H1 (cell line): ENCODE data around the gene GASK1B. TPM values are rescaled to one million over a fixed set of nuclear protein-coding genes. Genes with fewer than 3 reads are reported as not detected.

Experiments used
- CTCF ChIA-PET: fragments of 300-600 bp; sonication (Branson Sonifier 250); formaldehyde crosslinking; loops from one replicate; lab custom pipeline; 2021; ENCODE audit not compliant: partially characterized antibody; lab: Charles Lee
- POLR2A ChIA-PET: fragments of 300-600 bp; sonication (Branson Sonifier 250); formaldehyde crosslinking; loops from one replicate; lab custom pipeline; 2021; ENCODE audit warnings: inconsistent platforms; ENCODE audit not compliant: partially characterized antibody; lab: Charles Lee
- DNase-seq, 2 experiments: peaks; one replicate each; pipeline versions ENCODE4 v3.0.0 to v3.0.0-alpha.2; 2010 to 2022; ENCODE audit warnings: low spot score in 2 of 2, low read depth in 1 of 2, mixed read lengths in 1 of 2
- FAIRE-seq: peaks from 2 replicates; lab custom pipeline; 2011; peaks lifted over from hg19 to GRCh38; lab: Jason Lieb, UNC
- H2AFZ ChIP-seq: 2 replicates; pipeline ENCODE4 v1.8.1; 2012; ENCODE audit warnings: low read length, inconsistent platforms
- H2AK5ac ChIP-seq: 2 replicates; pipeline ENCODE4 v1.6.1; 2013; ENCODE audit warnings: low read depth, low read length
- H2BK120ac ChIP-seq: replicated peaks from 2 replicates; pipeline ENCODE3; 2013; ENCODE audit warnings: low read depth, low read length, inconsistent platforms
- H2BK12ac ChIP-seq: 2 replicates; pipeline ENCODE4 v1.6.1; 2013; ENCODE audit warnings: low read depth, low read length
- H2BK15ac ChIP-seq: 2 replicates; pipeline ENCODE4 v1.6.1; 2013; ENCODE audit warnings: low read length
- H2BK20ac ChIP-seq: 2 replicates; pipeline ENCODE4 v1.6.1; 2013; ENCODE audit warnings: low read length
- H2BK5ac ChIP-seq: 2 replicates; pipeline ENCODE4 v1.6.1; 2013; ENCODE audit warnings: low read depth, low read length
- H3K14ac ChIP-seq: 2 replicates; pipeline ENCODE4 v1.6.1; 2013; ENCODE audit warnings: inconsistent platforms; ENCODE audit not compliant: insufficient read length
- H3K18ac ChIP-seq: 2 replicates; pipeline ENCODE4 v1.6.1; 2013; ENCODE audit warnings: low read length; ENCODE audit errors: extremely low read depth
- H3K23ac ChIP-seq: 2 replicates; pipeline ENCODE4 v1.6.1; 2013; ENCODE audit warnings: inconsistent platforms; ENCODE audit not compliant: insufficient read length
- H3K23me2 ChIP-seq: 2 replicates; pipeline ENCODE4 v1.6.1; 2013; ENCODE audit warnings: low read depth, low read length
- H3K27ac ChIP-seq: 2 replicates; pipeline ENCODE4 v1.6.1; 2011; ENCODE audit warnings: low read depth, low read length, inconsistent platforms
- H3K27me3 ChIP-seq, 4 experiments: replicated peaks in 1 of 4; 1 replicate in 1 of 4; 2 replicates in 3 of 4; pipeline versions ENCODE4 v1.6.1 to v1.8.1; 2011 to 2013; ENCODE audit warnings: low read length in 3 of 4, mild to moderate bottlenecking in 3 of 4, inconsistent platforms in 2 of 4, mixed read lengths in 2 of 4, moderate library complexity in 1 of 4; ENCODE audit not compliant: control insufficient read depth in 3 of 4, insufficient read depth in 3 of 4; ENCODE audit errors: extremely low read depth in 1 of 4
- H3K36me3 ChIP-seq, 4 experiments: 2 replicates each; pipeline versions ENCODE4 v1.6.1 to v1.8.1; 2011 to 2013; ENCODE audit warnings: mild to moderate bottlenecking in 4 of 4, low read length in 3 of 4, moderate library complexity in 2 of 4, control low read depth in 1 of 4, inconsistent platforms in 1 of 4; ENCODE audit not compliant: insufficient read depth in 4 of 4, control insufficient read depth in 2 of 4
- H3K4ac ChIP-seq: replicated peaks from 2 replicates; pipeline ENCODE3; 2013; ENCODE audit warnings: low read length, low read depth, mixed read lengths, inconsistent platforms; ENCODE audit not compliant: insufficient read length
- H3K4me1 ChIP-seq, 4 experiments: replicated peaks in 1 of 4; 1 replicate in 1 of 4; 2 replicates in 3 of 4; pipeline versions ENCODE4 v1.6.1 to v1.8.1; 2011 to 2013; ENCODE audit warnings: low read length in 3 of 4, inconsistent platforms in 2 of 4, mixed read lengths in 1 of 4; ENCODE audit not compliant: insufficient read depth in 4 of 4, control insufficient read depth in 3 of 4
- H3K4me2 ChIP-seq, 2 experiments: 2 replicates each; pipeline versions ENCODE4 v1.6.1 to v1.8.1; 2011 to 2013; ENCODE audit warnings: low read depth in 2 of 2, low read length in 2 of 2, control low read depth in 1 of 2, inconsistent platforms in 1 of 2, mild to moderate bottlenecking in 1 of 2; ENCODE audit not compliant: insufficient read depth in 1 of 2
- H3K4me3 ChIP-seq, 4 experiments: fragments of 200-600, 300-600 bp in 1 of 4; sonication (generic), shearing (Covaris generic), sonication (Bioruptor Twin) in 1 of 4; 2 replicates each; pipeline versions ENCODE4 v1.5.1 to v1.8.1; 2011 to 2016; ENCODE audit warnings: low read length in 4 of 4, low read depth in 3 of 4, control low read depth in 2 of 4, inconsistent platforms in 2 of 4, mild to moderate bottlenecking in 2 of 4, mixed read lengths in 1 of 4, moderate library complexity in 1 of 4; ENCODE audit not compliant: insufficient read depth in 2 of 4; ENCODE audit errors: extremely low read depth in 1 of 4
- H3K56ac ChIP-seq: replicated peaks from 2 replicates; pipeline ENCODE3; 2013; ENCODE audit warnings: low read depth, mild to moderate bottlenecking, mixed read lengths, low read length, inconsistent platforms; ENCODE audit not compliant: insufficient read length
- H3K79me1 ChIP-seq: 2 replicates; pipeline ENCODE4 v1.6.1; 2013; ENCODE audit warnings: low read depth, low read length, control low read depth
- H3K79me2 ChIP-seq, 2 experiments: 2 replicates each; pipeline versions ENCODE4 v1.6.1 to v1.8.1; 2012 to 2013; ENCODE audit warnings: low read length in 2 of 2, mild to moderate bottlenecking in 2 of 2, inconsistent platforms in 1 of 2; ENCODE audit not compliant: insufficient read depth in 2 of 2, control insufficient read depth in 1 of 2
- H3K9ac ChIP-seq, 4 experiments: replicated peaks in 1 of 4; 1 replicate in 1 of 4; 2 replicates in 3 of 4; pipeline versions ENCODE4 v1.6.1 to v1.8.1; 2011 to 2013; ENCODE audit warnings: low read depth in 3 of 4, low read length in 3 of 4, control low read depth in 2 of 4, mild to moderate bottlenecking in 2 of 4, moderate library complexity in 2 of 4, inconsistent platforms in 1 of 4; ENCODE audit errors: extremely low read depth in 1 of 4
- H3K9me3 ChIP-seq, 2 experiments: 2 replicates each; pipeline versions ENCODE4 v1.6.1 to v1.8.1; 2012 to 2013; ENCODE audit warnings: mild to moderate bottlenecking in 2 of 2, moderate library complexity in 2 of 2, control low read depth in 1 of 2, inconsistent platforms in 1 of 2, low read depth in 1 of 2, low read length in 1 of 2, mixed read lengths in 1 of 2; ENCODE audit not compliant: insufficient read depth in 2 of 2
- H4K20me1 ChIP-seq, 2 experiments: replicated peaks in 1 of 2; 2 replicates each; pipeline versions ENCODE3 to v1.8.1; 2011 to 2013; ENCODE audit warnings: inconsistent platforms in 2 of 2, low read length in 2 of 2, mild to moderate bottlenecking in 1 of 2; ENCODE audit not compliant: insufficient read depth in 2 of 2, control insufficient read depth in 1 of 2
- H4K5ac ChIP-seq: 2 replicates; pipeline ENCODE4 v1.6.1; 2013; ENCODE audit warnings: low read length, low read depth, mixed read lengths, inconsistent platforms; ENCODE audit not compliant: insufficient read length
- H4K8ac ChIP-seq: 2 replicates; pipeline ENCODE4 v1.8.0; 2013; ENCODE audit warnings: mild to moderate bottlenecking, moderate library complexity, low read length, inconsistent platforms; ENCODE audit not compliant: insufficient read depth; ENCODE audit errors: extremely low read depth
- H4K91ac ChIP-seq: replicated peaks from 2 replicates; pipeline ENCODE3; 2013; ENCODE audit warnings: low read length, mixed read lengths, inconsistent platforms; ENCODE audit not compliant: insufficient read length
- CBX5 ChIP-seq: fragments of 300-800, 300-1000 bp; sonication (generic); IDR thresholded peaks from 2 replicates; pipeline ENCODE4 v1.7.1; 2016; ENCODE audit warnings: antibody characterized with exemption, low read length, low read depth
- CEBPB ChIP-seq: IDR thresholded peaks from 2 replicates; pipeline ENCODE4 v1.6.1; 2012; ENCODE audit warnings: low read depth, low read length
- CTBP2 ChIP-seq: IDR thresholded peaks from 2 replicates; pipeline ENCODE4 v1.7.0; 2011; ENCODE audit warnings: borderline replicate concordance, mild to moderate bottlenecking, moderate library complexity, mixed read lengths, low read length; ENCODE audit not compliant: insufficient read depth, insufficient read length
- CTCF ChIP-seq, 3 experiments: IDR thresholded peaks; 1 replicate in 2 of 3; 2 replicates in 1 of 3; pipeline versions ENCODE4 v1.5.1 to v1.6.1; 2011; ENCODE audit warnings: low read length in 3 of 3, mild to moderate bottlenecking in 3 of 3, inconsistent platforms in 2 of 3, low read depth in 1 of 3, moderate library complexity in 1 of 3; ENCODE audit not compliant: insufficient read depth in 1 of 3; ENCODE audit errors: control extremely low read depth in 1 of 3
- HDAC6 ChIP-seq: IDR thresholded peaks from one replicate; pipeline ENCODE4 v1.7.1; 2012; ENCODE audit warnings: low read depth, mild to moderate bottlenecking, inconsistent platforms, low read length, moderate library complexity
- POU5F1 ChIP-seq: IDR thresholded peaks from 2 replicates; pipeline ENCODE4 v1.6.1; 2011; ENCODE audit warnings: low read depth, mild to moderate bottlenecking, low read length, moderate library complexity
- SAP30 ChIP-seq: fragments of 300-600 bp; sonication (generic); IDR thresholded peaks from 2 replicates; pipeline ENCODE4 v1.7.1; 2012; ENCODE audit warnings: low read length, moderate library complexity, mild to moderate bottlenecking, inconsistent platforms; ENCODE audit not compliant: insufficient read depth, insufficient replicate concordance
- SIRT6 ChIP-seq: IDR thresholded peaks from one replicate; pipeline ENCODE4 v1.7.1; 2012; ENCODE audit warnings: low read length, inconsistent platforms
- SP1 ChIP-seq: IDR thresholded peaks from 2 replicates; pipeline ENCODE4 v1.6.1; 2011; ENCODE audit warnings: low read depth, low read length
- WGBS, 2 experiments: shearing (Covaris generic) in 1 of 2; methylation state at CpG; one replicate each; pipeline versions ENCODE4 v1.1.6 to v1.1.7; 2013 to 2015; ENCODE audit warnings: low lambda C conversion rate in 2 of 2, mixed read lengths in 2 of 2, inconsistent platforms in 1 of 2, low coverage in 1 of 2, missing lambda C conversion rate in 1 of 2; ENCODE audit not compliant: insufficient replicate concordance in 2 of 2, insufficient coverage in 1 of 2, insufficient read length in 1 of 2; ENCODE audit errors: extremely low coverage in 1 of 2, missing lambda C conversion rate in 1 of 2; 5-methylcytosine and 5-hydroxymethylcytosine counted together
- polyA plus RNA-seq, 7 experiments: library from polyadenylated mRNA; depleted of rRNA in 3 of 7; stranded (reverse) in 5 of 7; unstranded in 2 of 7; fragments of >200 nt in 5 of 7; fragments of 200-250 nt in 2 of 7; gene quantifications; 1 replicate in 5 of 7; 2 replicates in 1 of 7; 4 replicates in 1 of 7; pipeline versions ENCODE4 v1.2.1 to v1.2.3, GENCODE V29; 2011 to 2013; ENCODE audit warnings: missing spikeins in 2 of 7, mixed read lengths in 2 of 7
- total RNA-seq: library from RNA; stranded (reverse); fragmentation: NEBNext Ultra II Directional; extraction: Animal tissue kit (Norgen Biotek cat#: 25700); gene quantifications from 2 replicates; pipeline ENCODE4 v1.2.1, GENCODE V29; 2021

Gene GASK1B
- total and polyA plus RNA-seq, 2 of the 8 experiments (the other 6 are each of a cell fraction or from before 2014, with no cell fraction given): not detected

GRCh38 chr4:158219623-158220022 lies 46.8 kb upstream of the GASK1B start:
- Histone ChIP-seq H3K4me3 (no peak overlapping the region), H2BK15ac (no peak overlapping the region), H4K8ac (no peak overlapping the region), H2BK5ac (no peak overlapping the region), H3K27me3 (no peaks in the 10 kb centered on the region), H3K4ac (no peak overlapping the region), H3K4me2 (no peak overlapping the region), H2BK20ac (no peak overlapping the region), H3K14ac (no peak overlapping the region), H3K9ac (no peak overlapping the region), H3K79me2 (no peaks in the 10 kb centered on the region), H3K9me3 (no peaks in the 10 kb centered on the region), H2BK12ac (no peak overlapping the region), H3K27ac (no peak overlapping the region), H4K91ac (no peak overlapping the region), H3K23me2 (no peaks in the 10 kb centered on the region; the same call in 1 of the 2 replicates), H3K18ac (no peak overlapping the region), H3K23ac (no peak overlapping the region), H3K36me3 (no peaks in the 10 kb centered on the region), H3K4me1 (peaks cover 0 to 4% (median 0%) of the 10 kb centered on the region in 4 experiments; a peak in 1 of 7 replicates), H2BK120ac (no peak overlapping the region), H3K79me1 (no peaks in the 10 kb centered on the region), H3K56ac (no peak overlapping the region), H2AK5ac (no peak overlapping the region), H2AFZ (no peak overlapping the region), H4K5ac (no peak overlapping the region), H4K20me1 (no peaks in the 10 kb centered on the region)
- no peak for FAIRE-seq
- ChIA-PET POLR2A (no interaction called here), CTCF (interaction anchor here (1.3 to 2.0 kb wide), 3 partner anchors 22 to 48 kb away, joined by 3 to 8 read pairs (median 5); no protein-coding TSS in a partner anchor)
- no peak for DNase-seq
- 95% methylated on average over 1 of the region's 1 CpG; no CpG with 5 or more reads in 1 of the 2 experiments for WGBS, 2 experiments
- no peak for TF ChIP-seq CBX5
- no peak for TF ChIP-seq SP1
- no peak for TF ChIP-seq CEBPB
- no peak for TF ChIP-seq SIRT6
- no peak for TF ChIP-seq CTCF (IDR thresholded peaks at IDR 0.05; ENCODE audit: control extremely low read depth in 1 of 3, insufficient read depth in 1 of 3, low read depth in 1 of 3, low read length in 3 of 3)
- no peak for TF ChIP-seq HDAC6
- TF ChIP-seq CTBP2: no peak
- TF ChIP-seq POU5F1: no peak
- TF ChIP-seq SAP30: no peak
